A204.1 (cell line): ENCODE results near the gene PFKFB4.

Experiments
- FAIRE-seq: peaks from 2 replicates; lab custom pipeline; 2012; peaks lifted over from hg19 to GRCh38; lab: Jason Lieb, UNC

Gene PFKFB4

DNA sequence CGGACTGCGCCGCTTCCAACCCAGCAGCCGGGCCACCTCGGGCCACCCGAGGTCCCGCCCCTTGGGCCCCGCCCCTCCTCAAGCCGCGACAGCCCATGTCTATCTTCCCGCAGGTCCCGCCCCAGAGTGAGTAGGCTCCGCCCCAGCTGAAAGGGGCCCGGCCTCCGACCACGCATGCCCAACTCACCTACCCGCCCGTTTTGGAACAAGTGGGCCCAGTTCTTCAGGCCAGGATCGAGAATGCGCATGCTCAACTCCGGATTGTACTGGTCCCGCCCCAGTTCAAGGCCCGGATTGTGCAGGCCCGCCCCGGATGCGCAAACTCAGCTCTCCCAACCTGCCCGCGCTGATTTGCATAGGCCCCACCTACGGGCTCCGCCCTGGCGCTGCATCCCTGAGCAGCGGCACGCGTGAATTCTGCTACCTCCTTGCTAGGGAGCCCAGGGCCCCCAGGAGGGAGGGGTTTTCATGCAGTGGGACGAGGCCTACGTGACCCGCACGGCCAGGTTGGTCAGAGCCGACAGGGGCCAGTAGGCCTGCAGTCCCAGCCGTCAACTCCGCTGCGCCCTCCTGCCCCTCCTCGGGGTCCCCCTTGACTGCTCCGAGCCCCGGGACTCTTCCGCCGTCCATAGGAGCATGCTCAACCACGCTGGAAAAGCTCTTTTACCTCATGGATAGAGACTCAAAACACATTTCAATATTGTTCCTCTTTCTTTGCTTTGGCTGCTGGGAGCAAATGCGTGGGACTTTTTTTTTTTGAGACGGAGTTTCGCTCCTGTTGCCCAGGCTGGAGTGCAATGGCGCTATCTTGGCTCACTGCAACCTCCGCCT is at the start of gene PFKFB4:
TSS of gene PFKFB4 (minus strand) at position 8 of the 831 bp plus-strand sequence. CDS start 26 bp downstream, outside the sequence.
- FAIRE-seq, result peak; percentile 98

DNA sequence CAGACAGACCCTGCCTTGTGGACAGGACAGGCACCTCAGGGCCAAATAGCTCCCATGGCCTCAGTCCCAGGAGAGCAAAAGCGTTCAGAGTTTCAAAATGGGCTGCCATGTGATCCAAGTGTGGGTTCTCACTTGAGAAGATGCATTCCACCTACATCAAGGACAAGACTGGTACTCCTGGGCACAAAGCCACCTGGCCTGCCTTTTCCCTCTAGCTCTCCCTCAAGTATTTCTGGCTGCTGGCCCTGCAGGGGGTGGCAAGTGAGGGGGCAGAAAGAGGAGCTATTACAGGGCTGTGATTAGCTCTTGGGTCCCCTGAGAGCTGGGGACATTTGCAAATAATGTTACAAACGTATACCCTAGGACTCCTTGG is 45.0 kb upstream of the PFKFB4 start:
- FAIRE-seq, result no peak

GRCh38 chr3:48600711-48601621 is 44.4 kb upstream of the PFKFB4 start:
- no peak for FAIRE-seq

DNA sequence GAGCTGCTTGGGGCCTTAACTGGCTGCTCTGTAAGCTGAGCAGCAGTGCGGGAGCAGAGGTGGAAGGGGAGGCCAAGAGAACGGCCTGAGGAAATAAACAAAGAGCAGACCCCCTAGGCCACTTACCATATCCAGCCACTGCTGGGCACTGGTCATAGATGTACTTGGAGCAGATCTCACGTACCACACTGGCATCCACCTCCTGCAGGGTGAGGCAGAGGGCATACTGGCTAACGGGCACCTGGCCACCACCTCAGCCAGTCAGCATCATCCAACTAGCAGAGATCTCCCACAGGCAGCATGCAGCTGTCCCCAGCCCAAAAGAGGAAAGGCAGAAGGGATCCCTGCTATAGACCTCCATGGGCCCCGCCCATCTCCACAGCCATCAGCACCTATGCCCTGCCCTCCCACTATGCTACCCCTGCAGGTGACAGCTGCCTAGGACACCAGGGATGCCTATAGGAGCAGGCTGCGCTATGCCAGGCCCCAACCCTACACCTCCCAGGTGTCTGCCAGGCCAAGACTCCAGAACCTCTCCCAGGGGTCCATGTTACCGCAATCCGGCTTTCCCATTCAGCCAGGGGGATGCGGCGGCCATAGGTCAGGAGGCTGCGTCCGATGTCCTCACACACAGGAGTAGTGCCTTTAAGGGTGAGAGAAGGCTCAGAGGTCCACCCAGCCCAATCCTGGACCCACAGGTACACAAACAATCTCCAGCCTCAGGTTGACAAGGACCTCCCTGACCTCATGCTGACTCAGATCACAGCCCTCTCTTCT is 43.1 kb upstream of the PFKFB4 start:
- FAIRE-seq, result no peak

DNA sequence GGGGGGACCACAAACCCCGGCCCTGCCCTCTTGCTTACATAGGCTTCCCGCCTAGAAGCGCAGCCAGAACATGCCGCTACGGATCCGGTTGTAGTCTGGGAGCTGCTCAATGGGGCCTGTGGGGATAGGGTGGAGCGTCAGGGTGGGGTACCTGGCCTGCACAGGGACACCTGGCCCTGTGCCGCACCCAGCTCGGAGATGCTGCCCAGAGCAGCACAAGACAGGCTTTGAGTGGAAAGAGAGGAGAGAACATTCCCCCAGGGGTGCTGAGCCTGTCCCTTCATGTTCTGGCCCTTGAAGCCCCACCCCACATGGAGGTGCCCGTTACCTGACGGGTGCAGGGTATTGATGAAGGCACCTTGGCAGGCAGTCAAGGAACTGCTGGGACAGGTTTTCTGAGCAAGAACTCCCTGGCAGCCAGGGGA is 42.5 kb upstream of the PFKFB4 start:
- FAIRE-seq, result no peak

- no peak for FAIRE-seq
Measured at GRCh38 chr3:48598323-48599076, 41.9 kb upstream of the PFKFB4 start.

DNA sequence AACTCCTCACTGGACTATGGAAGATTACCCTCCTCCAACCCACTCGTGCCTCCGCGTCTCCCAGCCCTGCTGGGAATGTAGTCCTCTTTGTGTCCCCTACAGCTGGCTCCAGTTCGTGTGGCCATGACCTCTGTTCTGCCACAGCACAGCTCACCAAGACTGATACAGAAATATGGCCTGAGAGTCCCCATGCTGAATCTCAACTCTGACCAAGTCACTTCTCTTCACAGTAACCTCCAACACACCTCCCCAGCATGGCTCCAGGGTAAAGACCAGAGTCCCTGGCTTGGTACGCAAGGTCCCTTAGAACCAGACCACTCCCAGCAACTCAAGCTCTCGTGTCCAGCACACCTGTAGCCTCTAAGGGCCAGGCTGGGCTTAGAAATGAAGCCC is 40.8 kb upstream of the PFKFB4 start:
- FAIRE-seq, result no peak

DNA sequence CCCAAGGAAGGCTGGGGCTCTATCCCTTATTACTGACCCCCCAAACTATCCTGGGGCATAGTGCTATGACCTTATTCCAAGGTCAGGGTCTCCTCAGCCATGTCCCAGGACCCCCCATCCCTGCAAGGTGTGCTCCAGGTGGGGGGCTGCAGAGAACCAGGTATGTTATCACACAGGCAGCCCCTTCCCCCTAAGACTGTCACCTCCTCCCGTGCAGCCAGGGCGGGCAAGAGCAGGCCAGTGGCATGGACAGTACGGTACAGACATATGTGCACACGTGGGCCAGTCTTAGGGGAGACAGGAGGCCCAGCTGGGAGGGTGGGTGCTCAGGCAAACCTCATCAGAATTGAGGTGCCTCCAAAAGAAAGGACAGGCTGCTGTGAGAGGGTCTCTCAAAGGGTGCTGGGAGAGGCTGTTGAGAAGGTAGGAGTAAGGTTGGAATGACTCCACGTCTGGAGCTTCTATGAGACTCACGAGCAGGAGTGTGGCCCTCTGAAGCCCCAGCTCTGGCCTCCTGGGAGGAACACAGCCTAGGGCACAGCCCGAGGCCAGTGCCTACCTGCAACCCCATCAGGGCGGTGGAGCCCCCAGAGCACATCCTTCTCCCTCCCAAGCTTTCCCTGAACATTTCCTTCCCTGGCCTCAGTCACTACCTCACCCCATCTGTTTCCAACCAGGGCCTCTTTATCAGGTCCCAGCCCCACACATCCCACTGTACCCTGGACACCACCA is 40.2 kb upstream of the PFKFB4 start:
- no peak for FAIRE-seq

DNA sequence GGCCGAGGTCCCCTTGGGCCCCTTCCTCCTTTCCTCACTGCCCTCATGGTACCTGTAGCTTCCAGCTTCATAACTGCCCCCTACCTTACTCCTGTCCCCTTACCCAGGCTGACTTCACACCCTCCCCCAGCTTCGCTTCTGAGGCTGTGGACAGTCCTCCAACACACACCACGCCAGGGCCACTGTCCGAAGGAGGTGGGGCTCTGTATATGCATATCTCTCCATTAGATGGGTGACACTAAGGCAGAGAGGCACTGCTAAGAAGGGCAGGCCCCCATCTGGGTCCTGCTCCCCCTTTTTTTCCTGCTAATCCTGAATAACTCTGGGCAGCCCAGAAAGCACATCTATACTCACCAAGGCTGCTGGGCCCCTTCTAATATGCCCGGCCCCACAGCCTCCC is 39.6 kb upstream of the PFKFB4 start:
- FAIRE-seq, result no peak

GRCh38 chr3:48595526-48596121 is 39.0 kb upstream of the PFKFB4 start:
- no peak for FAIRE-seq

- FAIRE-seq, result no peak
Measured at GRCh38 chr3:48595075-48595525, 38.5 kb upstream of the PFKFB4 start, which contains the start of gene COL7A1. Gene COL7A1 (minus strand): TSS chr3:48595329. CDS start chr3:48595159, 170 bp downstream.

DNA sequence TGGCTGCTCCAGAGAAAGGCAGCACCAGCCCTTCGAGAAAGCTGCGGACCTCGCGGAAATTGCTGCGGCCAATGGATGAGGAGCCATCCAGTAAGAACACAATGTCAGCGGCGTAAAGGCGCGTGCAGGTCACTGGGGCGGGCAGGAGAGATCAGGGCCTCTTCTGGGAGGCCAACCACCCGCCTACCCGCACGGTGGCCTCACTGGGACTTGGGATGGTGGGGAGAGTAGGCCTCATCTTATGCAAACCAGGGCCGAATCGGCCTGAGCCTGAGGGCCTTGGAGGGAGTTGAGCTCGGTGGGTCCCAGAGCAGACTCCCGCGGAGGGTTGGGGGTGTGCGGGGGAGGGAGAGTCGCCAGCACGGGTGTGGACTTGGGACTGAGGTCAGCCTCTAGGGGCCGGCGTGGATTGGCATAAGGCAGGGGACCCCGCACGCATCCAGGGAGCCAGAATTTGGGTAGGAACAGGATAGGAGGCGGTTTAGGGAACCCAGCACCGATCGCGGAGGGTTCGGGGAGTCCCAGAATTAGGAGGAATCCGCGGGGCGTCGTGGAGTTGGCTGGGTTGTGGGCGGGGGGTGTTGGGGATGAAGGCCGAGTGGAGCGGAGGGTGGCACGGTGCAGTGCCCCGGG is 37.9 kb upstream of the PFKFB4 start:
- FAIRE-seq, result no peak

- no peak for FAIRE-seq
Measured at GRCh38 chr3:48593337-48593736, 36.7 kb upstream of the PFKFB4 start.

GRCh38 chr3:48592519-48593087 is 36.0 kb upstream of the PFKFB4 start:
- no peak for FAIRE-seq

DNA sequence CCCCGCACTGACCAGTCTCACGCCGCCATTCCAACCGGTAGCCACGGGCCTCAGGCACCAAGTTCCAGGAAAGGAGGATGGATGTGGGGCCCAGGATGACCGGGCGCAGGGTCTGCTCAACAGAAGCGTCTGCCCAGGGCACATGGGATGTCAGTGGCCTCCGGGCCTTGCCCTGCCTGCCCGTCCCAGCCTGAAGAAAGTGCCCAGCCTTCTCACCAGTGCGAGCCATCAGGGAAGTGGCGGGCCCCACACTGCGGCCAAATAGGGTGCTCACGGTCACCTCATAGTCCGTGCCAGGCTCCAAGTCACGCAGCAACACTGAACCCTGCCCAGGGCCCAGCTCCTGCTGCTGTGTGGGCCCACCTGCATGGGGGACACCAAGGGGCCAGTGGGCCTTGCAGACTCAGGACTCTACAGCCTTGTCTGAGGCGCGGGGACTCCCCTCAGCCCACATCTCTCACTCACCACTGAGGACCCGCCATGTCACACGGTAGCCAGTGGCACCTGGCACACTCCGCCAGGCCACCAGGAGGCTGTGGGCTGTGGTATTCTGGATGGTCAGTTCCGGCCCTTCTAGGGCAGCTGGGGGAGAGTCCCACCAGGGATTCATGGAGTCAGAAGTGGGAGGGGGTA is 35.4 kb upstream of the PFKFB4 start:
- FAIRE-seq, result no peak

DNA sequence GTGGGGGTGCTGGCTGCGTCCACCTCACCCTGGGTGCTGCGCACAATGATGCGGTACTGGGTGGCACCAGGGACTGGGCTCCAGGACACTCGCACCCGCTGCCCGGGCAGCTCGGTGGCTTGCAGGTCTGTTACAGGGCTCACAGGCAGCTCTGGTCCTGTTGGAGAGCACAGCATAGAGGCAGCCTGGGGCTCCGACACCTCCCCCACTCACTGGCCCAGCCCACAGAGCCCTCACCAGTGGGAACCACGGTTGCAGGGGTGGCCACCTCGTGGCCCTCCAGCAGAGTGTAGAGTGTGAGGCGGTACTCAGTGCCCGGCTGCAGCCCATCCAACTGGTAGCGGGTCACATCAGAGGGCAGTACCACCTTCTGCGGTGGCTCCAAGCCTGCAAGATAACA is 34.8 kb upstream of the PFKFB4 start:
- FAIRE-seq, result no peak

DNA sequence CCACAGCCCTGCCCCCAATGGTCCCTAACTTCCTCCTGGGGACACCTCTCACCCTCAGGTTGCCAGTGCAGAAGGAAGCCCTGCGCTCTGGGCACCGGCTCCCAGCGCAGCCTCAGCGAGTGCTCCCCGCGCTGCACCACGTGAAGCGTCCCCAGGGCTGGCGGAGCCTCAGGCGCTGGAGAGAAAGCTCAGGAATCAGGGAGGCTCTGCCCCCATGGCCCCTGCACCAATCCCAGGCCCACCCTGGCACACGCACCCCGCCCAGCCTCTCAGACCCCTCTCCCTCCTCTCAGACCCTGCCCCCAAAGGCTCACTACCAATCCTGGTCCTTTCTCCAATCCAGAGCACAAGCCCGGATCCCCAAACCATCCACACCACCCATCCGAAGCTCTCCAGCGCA is 31.6 kb upstream of the PFKFB4 start:
- FAIRE-seq, result no peak

GRCh38 chr3:48587686-48588085 is 31.1 kb upstream of the PFKFB4 start:
- FAIRE-seq, result no peak

DNA sequence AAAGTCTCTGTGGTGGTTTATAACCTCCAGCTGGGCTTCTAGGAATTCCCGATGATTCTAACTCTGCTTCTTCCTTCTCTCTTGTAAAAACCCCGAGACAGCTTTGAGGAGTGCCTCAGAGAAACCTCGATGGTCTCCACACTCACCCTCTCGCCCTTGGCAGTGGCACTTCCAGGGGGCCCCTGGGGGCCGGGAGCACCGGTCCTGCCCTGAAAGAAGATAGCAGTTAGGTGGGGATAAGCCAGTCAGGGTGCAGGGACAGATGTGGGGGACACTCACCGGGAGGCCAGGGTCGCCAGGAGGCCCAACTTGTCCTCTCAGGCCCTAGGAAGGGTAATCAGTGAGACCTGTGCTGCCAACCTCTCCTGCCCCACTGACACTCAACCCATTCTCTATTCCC is 28.8 kb upstream of the PFKFB4 start:
- no peak for FAIRE-seq
